HG03521 (cell line): Measurements from ENCODE around the gene CSF2.

Experiments
- ATAC-seq: cut with Tn5 transposase; IDR thresholded peaks from one replicate; pipeline ENCODE4 v1.9.1; 2021; ENCODE audit warnings: mild to moderate bottlenecking, moderate library complexity; ENCODE audit not compliant: unreplicated experiment

CSF2 gene

DNA sequence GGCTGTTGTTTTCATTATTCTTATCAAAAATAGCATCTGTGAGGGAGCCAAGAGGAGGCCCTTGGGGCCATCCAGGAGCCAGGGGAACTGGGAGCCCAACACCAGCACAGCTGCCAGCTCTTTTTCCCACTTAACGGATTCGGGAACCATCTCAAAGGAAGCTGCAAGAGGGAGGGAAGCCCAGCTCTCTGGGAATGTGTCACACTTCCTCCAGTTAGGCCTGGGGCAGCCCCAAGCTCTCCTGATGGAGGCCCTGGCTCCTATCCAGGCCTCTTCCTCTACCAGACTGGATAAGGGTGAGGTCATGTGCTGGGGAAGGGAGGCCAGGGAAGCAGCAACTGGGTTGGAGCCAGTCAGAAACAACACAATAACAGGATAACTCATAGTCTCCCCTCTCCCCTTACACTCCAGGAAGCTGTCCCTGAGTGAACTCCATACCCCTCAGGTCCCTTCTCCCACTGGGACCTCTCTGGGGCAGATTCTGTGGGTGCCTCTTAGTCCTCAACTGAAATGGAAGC, 12.7 kb downstream of the CSF2 start:
- ATAC-seq = no peak

DNA sequence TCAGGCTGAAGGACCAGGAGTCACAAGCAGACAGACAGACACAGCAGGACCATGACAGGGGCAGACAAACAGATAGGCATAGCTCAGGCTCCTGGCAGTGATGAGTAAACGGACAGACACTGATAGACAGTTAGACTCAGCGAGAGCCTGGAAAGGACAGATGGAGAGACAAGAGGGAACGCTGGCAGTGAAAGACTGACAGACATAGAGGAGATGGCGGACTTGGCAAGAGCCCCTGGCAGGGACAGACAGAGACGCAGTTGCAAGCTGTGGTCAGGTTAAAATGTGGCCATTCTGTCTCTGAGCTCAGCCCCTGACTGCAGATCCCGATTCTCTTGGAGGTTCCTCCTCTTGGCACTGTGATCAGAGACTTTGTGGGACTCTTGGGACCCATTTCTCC, 13.6 kb downstream of the CSF2 start:
- no peak for ATAC-seq

DNA sequence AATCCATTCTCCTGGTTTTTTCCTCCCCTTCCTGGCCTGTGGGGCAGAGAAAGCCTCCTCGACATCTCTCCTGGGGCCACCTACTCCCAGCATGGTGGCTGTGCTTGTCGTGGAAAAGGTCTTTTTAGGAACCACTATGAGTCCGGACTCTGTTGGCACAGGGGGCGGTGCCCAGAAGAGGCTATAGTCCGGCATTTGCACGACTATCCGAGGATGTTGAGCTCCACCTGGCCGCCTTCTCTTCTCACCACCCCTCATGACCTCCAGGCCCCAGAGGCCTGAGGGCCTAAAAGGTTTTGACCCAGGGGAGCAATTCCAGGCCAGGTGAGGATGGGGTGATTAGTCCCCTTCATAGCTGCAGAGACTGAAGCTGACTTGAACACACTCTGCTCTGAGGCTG, 14.1 kb downstream of the CSF2 start:
- ATAC-seq = no peak

DNA sequence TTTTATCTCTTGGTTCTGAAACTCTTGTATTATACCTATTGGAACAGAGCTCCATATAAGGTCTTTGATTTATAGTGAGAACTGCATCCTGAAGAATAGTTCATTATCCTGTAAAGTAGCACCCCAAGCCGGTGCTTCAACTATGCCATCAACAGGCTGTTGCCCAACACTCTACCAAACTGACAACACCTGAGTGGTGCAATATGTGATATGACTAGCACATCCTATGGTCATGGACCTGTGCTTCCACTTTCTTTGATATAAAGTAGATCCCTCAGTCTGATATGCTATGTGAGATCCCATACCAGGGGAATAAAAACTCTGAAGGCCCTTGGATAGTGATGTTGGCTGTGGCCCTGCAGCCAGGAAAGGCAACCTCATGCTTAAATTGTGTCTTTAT, 15.8 kb downstream of the CSF2 start:
- no peak for ATAC-seq

DNA sequence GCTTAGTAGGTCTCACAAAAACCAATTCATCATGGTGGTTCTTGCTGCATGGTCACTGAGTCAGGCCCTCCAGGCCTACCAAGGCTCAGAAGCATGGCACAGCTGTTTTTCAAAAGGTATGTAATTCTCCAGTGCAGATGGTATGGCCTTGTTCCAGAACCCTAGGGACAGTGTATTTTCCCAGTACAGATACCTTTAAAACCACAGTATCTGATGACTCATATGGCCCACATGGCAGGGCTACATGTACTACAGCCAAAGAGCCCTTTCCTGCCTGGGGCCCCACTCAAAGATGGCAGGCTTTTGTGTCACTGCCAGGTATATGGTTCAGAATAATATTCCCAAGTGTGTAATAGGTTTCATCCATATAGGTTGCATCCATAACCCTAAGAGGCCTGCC, 16.5 kb downstream of the CSF2 start:
- no peak for ATAC-seq

DNA sequence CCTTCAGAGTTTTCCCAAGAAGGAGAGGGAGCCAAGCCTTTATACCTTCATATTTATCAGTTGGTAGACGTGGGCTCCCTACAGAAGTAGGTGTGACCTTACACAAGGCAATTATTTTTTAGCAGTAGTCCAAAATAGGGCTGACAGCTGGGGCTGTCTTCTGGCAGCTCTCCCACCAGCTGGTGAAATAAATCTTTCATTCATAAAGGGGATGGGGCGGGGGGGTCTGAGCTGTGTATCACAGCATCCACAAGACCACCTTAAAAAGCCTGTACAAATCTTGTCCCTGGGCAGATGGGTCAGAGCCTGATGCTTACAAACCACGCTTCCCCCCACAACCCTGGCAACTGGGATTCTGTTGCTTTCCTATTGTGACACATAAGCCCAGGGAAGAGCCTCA, 19.7 kb downstream of the CSF2 start:
- no peak for ATAC-seq

DNA sequence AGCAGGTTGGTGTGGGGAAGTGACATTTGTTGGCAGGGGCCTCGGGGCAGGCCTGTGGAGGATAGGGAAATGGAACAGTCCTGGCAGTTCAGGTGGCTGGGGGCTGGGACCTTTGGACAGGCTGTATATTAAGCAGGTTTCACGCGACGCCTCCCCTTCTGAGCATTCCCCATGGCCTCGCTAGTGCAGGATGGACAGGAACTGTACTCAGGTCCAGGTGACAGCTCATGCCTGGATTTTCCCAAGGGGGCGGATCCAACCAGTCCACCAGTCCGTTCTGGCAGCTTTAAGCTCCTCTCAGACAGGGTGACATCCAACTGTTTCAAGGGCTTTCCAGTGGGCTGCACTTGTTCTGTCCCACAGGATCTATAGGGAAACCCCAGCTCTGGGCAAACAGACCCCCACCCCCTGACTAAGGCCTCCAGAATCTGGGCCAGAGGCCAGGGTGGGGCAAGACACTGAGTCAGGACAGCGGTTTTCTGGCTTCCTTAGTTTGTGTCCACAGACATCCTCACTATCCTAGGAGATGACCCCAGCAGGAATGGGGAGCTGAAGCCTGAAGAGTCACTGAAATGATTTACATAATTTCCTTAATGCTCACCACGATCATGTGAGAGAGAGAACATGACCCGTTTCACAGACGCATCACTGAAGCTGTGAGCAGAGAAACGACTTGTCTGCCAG, 20.9 kb downstream of the CSF2 start:
- no peak for ATAC-seq

DNA sequence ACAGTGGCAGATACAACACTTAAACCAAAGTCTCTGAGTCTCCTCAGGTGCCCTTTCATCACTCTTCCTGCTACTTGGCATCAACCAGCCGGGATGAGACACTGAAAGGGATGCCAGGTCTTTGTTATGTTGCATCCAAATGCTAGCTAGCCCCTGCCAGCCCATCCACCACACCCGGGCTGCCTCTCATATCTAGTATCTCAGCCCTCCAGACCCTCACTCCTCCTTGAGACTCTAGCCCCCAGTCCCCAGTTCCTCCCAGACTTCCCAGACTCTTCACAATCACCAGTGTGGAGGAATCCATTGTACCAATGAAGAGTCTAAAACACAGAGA, 21.5 kb downstream of the CSF2 start:
- no peak for ATAC-seq

DNA sequence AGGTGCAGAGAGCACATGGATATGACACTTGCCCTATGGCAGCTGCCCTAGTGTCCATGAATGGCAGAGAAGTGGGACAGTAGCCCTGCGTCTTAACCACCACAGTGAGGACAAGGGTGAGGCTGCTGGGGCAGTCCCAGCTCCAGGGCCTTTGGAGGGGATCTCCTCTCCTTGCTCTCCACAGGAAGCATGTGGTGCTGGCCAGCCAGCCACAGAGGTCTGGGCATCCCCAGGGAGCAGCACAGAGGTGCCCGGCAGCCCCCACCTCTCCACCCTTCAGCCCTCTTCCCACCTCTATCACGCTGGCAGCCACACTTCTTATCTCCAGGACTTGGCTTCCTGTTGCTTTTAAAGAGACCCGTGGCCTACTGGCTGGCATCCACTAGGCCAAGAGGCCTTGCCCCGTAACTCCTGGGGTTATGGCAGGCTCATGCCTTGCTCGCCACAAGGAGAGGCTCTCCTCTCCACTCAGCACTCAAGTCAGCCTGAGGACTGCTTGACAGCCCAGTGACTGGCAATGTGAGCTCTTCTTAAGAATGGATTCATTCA, 21.9 kb downstream of the CSF2 start:
- no peak for ATAC-seq

DNA sequence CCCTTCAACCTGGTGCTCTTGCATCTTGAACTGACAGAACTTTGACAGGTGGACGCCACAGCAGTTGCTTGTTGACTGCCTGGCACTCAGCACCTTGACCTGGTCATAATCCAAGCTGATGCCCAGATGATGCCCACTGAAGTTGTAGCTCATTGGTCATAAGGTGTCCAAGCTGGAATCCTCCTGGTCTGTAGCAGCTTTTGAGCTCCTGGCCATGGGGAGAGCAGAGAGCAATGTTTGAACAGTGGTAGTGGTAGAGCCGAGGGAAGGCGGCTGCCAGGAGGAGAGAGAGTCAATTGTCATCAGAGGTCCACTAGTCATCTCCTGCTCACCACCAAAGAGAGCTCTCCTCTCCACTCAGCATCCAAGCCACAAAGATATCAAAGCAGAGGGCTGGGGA, 23.3 kb downstream of the CSF2 start:
- ATAC-seq = no peak

DNA sequence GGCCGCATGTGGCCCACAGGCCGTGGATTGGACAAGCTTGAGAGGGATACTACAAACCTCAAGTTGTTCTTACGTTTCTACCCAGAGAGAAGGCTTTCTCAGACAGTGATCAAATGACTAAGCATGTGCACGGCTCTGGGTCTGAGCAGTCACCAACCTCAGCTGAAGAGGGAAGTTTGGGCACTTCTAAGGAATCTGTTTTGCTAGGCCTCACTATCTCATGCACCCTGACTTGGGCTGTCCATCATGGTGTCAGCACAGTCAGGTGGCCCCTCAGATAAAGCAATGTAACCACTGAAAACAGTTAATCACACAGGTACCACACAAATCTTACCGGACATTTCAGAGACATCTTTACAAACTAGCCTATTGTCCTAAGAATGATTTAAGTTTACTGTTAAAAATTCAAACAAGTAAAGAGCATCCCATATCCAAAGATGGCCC, 24.6 kb downstream of the CSF2 start:
- ATAC-seq = no peak

DNA sequence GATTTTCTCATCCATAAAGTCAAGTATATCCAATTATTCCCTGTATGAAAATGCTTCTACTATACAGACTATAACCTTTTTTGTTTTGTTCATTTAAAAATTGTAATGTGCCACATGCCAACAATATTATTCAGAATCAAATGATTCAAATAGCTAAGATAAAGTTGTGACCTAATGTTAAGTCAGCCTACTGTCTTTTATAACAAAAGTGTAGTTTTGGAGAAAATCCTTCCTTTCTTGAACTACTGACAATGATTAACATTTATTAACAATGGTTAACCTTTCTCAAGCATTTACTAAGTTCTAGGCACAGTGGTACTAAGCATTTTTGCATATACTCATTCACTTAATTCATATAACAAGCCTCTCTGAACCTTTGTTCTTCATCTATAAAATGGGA, 25.0 kb downstream of the CSF2 start:
- no peak for ATAC-seq

DNA sequence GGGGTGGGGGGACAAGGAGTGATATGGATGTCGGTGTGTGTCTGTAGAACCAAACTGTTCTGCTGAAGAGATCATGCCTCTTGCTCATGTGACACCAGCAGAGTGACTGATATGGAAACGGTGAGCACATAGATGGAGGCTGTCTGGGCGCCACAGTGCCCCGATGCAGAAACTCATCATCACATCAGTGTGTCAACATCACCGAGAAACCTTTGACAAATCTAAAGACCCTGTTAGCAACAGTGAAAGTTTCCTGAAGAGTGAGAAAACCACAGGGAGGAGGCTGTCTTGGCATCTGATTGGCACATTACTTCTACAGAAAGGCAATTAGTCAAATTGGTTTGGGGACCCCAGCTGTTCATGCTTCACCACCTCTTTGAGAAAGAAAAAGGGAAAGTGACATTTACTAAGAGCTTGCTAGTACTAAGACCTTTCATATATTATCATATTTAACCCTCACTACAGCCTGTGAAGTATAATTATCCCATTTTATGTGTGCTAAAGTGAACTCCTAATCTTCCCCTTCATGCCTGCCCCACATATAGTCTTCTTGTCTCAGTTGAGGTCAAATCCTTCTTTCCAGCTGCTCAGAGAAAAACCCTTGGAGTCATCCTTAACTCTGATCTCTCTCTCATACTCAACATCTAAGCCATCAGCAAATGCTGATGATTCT, 25.6 kb downstream of the CSF2 start:
- peak; percentile 34 for ATAC-seq

DNA sequence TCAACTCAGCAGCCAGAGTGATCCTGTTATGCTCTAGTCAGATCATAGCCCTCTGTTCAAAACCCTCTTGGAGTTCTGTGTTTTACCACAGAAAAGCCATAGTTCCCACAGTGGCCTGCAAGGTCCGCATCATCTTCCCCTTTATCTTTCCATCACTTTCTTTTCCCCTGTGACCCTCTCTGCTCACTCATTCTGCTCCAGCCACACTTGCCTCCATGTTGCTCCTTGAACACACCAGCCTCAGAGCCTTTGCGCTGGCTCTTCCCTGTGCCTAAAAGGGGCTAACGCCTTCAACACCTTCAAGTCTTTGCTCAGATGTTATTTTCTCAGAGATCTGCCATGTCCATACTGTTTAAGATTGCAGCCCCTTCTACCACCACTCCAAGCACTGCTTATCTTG, 26.3 kb downstream of the CSF2 start:
- ATAC-seq = no peak

DNA sequence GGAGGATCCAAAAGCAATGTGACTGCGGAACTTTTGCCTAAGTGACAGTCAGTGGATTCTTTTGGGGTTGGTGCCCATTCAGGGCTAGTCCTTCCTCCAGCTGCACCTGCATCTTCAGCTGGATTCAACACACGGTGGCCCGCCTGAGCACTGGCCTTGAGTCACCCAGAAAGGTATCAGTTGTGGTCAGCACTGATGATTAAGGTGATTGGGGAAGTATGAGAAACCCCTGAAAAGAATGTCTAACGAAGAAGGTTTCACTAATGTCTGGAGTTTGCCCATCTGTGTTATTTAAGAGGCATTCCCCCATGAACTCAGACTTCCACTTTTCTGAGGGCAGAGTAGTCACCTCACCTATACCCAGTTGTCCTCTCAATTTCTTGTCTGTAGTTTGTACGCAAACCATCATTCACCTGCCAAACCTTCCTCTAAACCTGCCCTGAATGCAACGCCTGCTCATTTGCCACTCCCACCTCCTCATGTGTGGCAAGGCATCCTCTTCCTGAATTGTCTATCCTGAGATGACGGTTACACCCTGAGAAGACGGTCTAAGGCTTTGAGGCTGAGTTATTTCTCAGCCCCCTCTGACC, 27.2 kb downstream of the CSF2 start:
- no peak for ATAC-seq

DNA sequence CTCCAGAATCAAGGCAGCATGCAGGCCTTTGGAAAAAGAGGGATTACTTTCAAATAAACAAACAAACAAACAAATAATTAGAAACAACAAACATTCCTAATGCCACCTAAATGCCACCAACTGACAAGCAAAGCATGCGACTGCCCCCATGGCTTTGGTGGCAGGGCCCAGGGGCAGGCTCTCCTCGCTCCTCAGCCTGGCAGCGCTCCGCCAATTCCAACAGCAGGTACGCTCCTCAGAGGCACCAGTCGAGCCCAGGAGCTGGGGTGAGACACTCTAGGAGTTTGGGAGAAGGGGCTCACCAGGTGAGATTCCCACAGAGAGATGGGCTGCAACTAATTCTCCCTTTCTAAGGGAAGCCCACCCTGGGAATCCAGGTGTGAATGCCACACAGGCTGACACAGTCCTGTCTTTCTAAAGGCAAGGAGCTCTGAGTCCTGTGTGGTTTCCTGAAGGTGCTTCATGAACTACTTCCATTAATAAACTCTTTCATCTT, 27.8 kb downstream of the CSF2 start:
- ATAC-seq = no peak

DNA sequence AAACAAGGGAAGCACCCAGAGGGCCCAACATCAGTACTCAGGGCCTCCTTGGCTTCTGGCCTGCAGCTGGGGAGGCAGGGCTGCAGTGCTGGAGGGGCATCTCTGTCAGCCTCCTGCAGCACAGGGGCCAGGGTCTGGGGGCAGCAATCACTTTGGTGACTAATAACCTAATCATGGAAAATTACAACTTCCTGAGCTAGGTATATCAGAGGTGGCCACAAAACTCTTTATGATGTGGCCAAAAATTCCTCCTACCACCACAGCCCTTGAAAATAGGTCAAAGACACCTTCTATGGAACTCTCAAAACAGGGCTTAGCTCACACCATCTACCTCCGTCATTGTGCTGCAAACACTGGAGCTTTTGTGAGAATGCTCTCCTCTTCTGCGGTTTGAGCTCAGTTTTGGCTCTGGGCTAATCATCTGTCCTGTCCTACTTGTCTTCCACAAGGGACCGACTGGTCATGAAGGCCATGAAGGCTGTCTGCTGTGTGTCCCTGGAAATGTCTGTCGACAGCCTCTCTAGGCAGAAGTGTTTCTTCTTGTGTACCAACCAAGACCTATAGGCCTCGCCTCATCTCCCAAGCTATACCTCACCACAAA, 28.6 kb downstream of the CSF2 start:
- ATAC-seq = no peak

DNA sequence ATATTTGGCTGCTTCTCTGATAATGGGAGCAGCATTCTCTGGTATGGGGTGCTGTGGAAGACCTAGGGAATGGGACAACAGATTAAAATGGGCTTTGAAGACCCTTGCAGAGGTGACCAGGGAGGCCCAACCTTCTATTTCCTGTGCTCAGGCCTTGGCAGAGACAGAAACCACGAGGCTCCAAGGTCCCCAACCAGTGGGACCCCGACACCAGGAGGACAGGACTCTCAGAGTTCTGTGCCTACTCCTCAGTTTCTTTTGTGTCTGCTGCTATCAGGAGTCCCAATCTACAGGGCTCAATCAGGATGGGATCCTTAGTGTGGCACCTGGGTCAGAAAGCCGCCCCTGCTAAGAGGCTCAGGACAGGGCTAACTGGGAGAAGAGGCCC, 29.3 kb downstream of the CSF2 start:
- no peak for ATAC-seq

DNA sequence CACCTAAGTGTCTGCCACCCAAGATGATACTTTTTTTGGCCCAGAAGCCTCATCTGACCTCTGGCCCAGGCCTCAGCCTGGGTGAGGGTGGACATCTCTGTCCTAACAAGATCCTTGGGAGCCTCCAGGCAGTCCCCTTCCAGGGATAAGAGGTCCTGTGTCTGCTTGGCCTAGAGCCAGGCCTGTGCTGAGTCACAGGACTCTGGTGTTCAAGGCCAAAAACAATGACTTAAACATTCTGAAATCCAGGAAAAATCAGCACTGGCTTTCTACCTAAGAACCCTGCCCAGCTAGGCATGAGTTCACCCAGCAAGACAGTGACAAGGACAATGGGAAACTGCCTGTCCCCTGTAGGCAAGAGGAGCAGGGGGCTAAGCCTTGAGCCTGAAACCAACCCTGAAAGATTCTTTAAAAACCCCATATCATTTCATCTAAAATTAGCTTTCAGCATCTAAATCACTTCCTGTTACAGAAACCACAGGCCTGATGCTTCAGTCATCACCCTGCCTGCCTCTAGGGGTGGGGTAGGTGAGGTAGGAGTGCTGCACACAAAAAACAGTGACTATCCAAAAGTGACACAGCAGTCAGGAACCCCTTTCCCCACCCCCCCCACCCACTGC, 29.9 kb downstream of the CSF2 start:
- ATAC-seq = peak; percentile 61

DNA sequence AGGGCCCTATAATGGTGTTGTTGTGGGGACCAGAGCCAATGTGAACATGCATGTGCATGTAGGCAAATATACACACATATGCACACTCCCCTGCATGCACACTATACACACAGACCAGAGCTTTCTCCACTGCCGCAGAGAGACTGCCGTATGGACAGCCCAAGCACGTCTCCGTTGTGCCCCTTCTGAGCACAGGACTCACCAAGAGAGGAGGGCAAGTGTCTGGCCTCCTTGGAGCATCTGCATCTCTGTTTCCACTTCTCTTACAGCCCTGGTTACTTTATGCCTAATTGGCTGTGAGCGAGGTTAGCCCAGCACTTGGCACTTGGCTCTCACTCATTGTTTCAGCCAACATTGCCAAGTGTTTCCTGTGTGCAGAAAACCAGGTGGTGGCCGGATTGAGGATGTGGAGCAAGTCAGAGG, 30.4 kb downstream of the CSF2 start:
- ATAC-seq = peak; percentile 15

DNA sequence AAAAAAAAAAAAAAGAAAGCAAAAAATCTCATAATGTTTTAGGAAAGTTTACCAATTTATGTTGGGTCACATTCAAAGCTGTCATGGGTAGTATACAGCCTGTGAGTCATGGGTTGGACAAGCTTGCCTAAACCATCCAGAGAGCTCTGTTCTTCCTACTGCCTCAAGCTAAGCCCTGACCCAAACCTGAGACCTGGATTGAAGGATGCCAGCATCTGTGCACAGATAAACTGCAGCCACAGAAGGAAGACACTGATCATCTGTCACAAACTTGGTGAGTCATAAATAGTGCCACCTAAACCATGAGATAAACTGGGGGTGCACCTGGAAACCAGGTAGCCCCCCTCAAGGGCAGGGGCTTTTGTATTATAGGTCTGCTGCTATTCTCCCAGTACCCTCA, 31.0 kb downstream of the CSF2 start:
- no peak for ATAC-seq
